ENCODE measurements around the gene EDEM2.
"Not testable (repeated sequence)": the region's sequence is repeated elsewhere in the genome, so short reads cannot be mapped to it uniquely, and the experiment has no call there.

The EDEM2 gene

DNA sequence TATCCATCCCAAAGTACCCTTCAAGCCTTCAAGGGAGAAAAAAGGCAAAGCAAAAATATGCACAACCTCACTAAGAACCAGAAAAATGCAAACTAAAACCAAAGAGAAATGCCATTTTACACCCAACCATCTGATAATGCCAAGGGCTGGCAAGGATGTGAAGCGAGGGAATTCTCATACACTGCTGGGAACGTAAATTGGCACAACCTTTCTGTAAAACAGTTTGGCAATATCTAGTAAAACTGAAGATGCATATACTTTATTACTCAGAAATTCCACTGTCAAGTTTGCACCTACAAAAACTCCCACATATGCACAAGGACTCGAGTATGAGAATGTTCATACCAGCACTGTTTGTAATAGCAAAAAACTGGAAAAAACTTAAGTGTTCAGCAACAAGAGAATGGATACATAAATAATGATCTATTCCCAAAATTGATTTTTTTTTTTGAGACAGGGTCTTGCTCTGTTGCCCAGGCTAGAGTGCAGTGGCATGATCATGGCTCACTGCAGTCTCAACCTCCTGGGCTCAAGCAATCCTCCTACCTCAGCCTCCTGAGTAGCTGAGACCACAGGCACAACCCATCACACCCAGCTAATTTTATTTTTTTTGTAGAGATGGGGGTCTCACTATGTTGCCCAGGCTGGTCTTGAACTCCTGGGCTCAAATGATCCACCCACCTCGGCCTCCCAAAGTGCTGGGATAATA lies 21.7 kb upstream of the EDEM2 start:
- DNase-seq = not testable (repeated sequence)

- DNase-seq = no peak
These were observed 20.7 kb upstream of the EDEM2 start for GRCh38 chr20:35167787-35168186.

DNA sequence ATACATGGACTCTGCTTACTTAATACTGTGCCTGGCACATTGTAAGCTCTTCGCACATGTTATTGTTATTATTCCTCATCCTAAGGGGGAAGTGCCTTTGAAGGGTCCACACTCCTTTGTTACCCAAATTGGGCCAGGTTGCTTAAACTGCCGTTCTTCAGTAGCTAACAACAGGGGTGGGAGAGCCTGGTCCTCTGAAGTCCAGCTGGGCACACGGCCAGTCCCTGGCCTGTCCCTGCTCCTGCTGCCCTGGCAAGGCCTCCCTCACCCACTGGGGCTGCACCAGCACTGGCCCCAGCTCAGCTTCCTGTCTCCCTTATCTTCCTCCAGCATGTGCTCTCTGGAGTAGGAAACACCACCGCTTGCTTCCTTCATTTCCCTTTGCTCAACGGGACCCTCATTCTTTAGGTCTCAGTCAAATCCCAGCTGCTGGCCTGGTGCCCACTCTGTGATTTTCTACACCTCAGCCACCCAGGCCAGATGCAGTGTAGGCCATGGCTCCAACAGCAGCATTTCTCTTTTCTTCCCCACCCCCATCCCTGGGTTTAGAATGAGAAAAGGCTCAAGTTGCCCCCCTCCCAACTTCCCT lies 19.2 kb upstream of the EDEM2 start:
- DNase-seq = no peak

GRCh38 chr20:35165221-35166185 lies 18.4 kb upstream of the EDEM2 start:
- no peak for DNase-seq

GRCh38 chr20:35164531-35164930 lies 17.4 kb upstream of the EDEM2 start:
- DNase-seq = not testable (repeated sequence)

- not testable (repeated sequence) for DNase-seq
These were observed 13.2 kb upstream of the EDEM2 start for GRCh38 chr20:35160341-35160740.

- DNase-seq = no peak
These were observed 9.8 kb upstream of the EDEM2 start for GRCh38 chr20:35156978-35157377.

GRCh38 chr20:35155936-35156335 lies 8.8 kb upstream of the EDEM2 start:
- no peak for DNase-seq

GRCh38 chr20:35151736-35152135 lies 4.6 kb upstream of the EDEM2 start:
- DNase-seq = no peak

GRCh38 chr20:35150846-35151579 lies 3.9 kb upstream of the EDEM2 start:
- no peak for DNase-seq

DNA sequence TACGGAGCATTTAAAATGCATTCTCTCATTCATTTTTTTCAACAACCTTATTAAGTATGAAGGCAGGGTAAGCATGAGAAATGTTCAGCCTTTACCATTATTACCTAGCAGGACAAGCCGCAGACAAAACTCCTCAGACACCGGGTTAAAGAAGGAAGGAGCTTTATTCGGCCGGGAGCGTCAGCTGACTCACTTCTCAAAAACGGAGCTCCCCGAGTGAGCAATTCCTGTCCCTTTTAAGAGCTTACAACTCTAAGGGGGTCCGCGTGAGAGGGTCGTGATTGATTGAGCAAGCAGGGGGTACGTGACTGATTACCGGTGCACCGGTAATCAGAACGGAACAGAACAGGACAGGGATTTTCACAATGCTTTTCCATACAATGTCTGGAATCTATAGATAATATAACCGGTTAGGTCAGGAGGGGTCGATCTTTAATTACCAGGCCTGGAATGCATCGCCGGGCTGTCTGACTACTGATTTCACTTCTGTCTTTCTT lies 487 bp upstream of the EDEM2 start:
- DNase-seq = not testable (repeated sequence)

- no peak for DNase-seq
These were observed 727 bp downstream of the EDEM2 start for GRCh38 chr20:35146299-35146919.

DNA sequence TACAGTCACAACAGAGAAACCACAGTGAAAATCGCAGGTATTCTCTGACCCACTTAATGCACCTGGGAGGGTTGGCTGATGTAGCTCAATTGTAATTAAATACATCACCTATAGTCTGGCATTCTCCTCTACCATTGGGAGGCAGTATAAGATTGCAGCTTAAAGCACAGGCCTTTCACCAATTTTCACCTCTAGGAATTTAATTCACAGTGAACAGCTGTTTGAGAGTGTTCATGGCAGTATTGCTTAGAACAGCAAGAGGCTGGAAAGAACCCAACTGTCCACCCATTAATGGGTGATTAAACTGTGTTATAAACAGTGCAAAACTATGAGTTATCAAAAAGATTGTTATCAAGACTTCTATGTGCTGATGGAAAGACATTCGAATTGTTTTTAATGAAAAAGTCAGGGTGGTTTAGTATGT lies 2.0 kb downstream of the EDEM2 start:
- DNase-seq = peak; percentile 30 to 76

DNA sequence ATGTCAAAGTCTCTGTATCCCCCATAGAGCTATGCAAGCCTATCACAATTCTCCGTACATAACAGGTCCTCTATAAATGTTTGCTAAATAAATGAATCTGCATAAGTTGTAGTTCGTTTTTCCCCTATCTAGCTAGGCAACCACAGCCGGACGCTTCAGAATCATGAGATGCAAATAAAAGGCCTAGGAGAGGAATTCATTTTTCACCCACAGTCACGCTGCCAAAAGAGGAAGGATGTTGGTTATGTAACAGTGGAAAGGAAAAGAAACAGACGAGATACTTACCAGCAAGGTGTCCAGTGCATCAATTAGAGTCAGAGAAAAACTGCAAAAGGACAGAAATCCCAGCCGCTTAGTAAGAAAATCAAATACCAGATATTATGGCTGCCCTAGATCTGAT lies 2.4 kb downstream of the EDEM2 start:
- DNase-seq = no peak

DNA sequence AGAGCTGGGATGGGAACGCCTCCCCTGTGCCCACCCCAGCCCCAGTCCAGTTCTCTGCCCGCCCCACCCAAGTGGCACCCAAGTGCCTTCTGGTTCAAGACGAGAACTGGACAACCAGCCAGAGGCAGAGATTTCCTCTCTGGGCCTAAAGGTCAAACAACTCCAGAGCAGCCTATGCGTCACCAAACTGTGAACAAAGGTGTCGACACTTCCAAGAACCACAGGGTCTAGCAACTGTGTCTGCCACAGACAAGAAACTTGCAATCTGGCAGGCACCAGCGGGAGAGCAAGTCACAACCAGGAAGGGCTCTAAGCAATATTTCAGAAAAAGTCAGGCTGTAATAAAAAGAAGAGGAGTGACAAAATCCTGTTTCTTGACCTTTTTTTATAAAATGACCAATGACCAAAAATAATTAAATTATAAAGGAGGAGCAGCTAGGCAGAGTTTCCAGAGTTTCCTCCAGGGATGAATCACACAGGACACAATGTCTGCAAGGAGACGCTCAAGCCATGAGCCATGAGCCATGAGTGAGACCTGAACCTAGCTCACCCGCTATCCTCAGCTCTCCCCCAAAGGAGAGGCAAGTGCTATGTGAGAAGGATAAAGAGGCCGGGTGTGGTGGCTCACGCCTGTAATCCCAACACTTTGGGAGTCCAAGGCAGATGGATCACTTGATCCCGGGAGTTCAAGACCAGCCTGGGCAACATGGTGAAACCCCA lies 11.1 kb downstream of the EDEM2 start:
- DNase-seq = no peak

DNA sequence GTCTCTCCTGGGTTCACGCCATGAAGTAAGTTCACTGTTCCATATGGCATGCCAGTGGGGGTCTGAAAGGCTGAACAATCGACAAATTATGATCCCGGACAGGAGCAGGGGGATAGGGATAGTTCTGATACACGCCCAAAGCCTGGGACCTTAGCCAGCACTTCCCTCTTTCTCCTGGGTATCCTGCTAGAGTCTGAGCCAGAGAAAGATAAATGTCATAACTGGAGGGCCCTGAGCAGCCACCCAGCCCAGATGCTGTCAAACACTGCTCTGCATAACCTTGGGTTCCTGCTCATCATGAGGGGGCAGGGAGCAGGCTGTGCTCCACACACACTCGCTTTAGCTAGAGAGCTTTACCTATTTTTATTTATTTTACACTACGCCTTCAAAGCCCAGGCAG lies 12.3 kb downstream of the EDEM2 start:
- DNase-seq = no peak

DNA sequence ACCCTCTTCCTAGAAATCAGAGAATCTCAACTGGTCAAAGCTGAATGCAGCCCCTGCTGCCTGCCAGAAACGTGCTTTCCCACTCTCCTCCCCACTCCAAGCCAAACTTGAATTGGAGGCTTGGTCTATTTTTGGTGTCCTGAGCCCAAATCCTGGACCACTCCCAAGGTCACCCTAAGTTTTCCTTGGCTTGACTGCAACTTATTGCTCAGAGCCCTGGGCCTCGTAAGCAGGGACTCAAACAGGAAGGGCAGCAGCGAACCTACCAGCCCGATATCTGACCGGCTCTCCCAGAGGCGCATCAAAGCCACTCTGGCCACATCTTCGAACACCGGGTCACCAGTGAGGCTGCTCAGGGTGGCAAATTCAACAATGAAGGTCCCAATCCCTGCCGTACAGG lies 12.7 kb downstream of the EDEM2 start:
- DNase-seq = no peak

- no peak for DNase-seq
These were observed 13.4 kb downstream of the EDEM2 start for GRCh38 chr20:35133735-35134134.

- DNase-seq = no peak
These were observed 14.1 kb downstream of the EDEM2 start for GRCh38 chr20:35133031-35133430.

DNA sequence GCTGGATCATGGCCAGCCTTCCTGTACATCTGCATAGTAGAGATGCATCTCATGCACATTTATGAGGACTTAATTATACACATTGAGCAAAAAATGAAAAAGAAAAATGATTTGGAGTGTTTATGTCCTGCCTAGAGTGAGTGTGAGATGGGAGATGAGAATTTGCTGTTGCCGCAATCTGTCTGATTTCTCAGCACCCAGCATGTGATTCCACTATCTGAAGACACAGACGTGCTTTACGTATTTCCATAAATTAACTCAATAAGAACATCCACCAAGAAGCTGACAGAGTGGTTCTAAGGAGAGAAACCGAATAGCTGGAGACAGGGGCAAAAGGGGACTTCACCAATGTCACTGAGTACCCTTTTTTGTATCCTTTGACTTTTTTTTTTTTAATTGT lies 15.2 kb downstream of the EDEM2 start:
- no peak for DNase-seq

DNA sequence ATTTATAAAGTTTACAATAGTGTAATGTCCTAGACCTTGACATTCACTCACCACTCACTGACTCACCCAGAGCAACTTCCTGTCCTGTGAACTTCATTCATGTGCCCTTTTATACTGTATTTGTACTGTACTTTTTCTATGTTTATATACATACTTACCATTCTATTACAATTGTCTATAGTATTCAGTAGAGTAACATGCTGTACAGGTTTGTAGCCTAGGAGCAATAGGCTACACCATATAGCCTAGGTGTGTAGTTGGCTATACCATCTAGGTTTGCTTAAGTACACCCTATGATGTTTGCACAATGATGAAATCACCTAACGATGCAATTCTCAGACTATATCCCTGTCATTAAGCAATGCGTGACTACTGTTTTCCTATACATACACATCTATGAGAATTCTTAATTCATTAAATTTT lies 17.5 kb downstream of the EDEM2 start:
- no peak for DNase-seq

GRCh38 chr20:35125753-35126152 lies 21.4 kb downstream of the EDEM2 start:
- DNase-seq = no peak
